Spleen (tissue), 11 donors: ENCODE results near the gene PSAT1. TPM values are rescaled to one million over a fixed set of nuclear protein-coding genes. Genes with fewer than 3 reads are reported as not detected.

Experiments
- DNase-seq: peaks from one replicate; pipeline ENCODE4 v3.0.0-alpha.2; 2020
- H3K27ac ChIP-seq, 8 donors: fragments of 200-600 bp; sonication (generic) in 7 of 8; 1 replicate in 4 of 8; 2 replicates in 4 of 8; pipeline versions ENCODE4 v1.5.0 to v1.8.0; 2016 to 2021; ENCODE audit warnings: inconsistent platforms in 4 of 8, mild to moderate bottlenecking in 4 of 8, moderate library complexity in 1 of 8
- H3K27me3 ChIP-seq, 7 donors: fragments of 200-600 bp; sonication (generic) in 6 of 7; replicated peaks in 1 of 7; 1 replicate in 4 of 7; 2 replicates in 3 of 7; pipeline versions ENCODE4 v1.5.0 to v1.8.0; 2016 to 2021; ENCODE audit warnings: inconsistent platforms in 3 of 7, mild to moderate bottlenecking in 1 of 7
- H3K36me3 ChIP-seq, 6 donors: fragments of 200-600 bp; sonication (generic) in 5 of 6; 1 replicate in 4 of 6; 2 replicates in 2 of 6; pipeline versions ENCODE4 v1.5.0 to v1.8.0; 2016 to 2021; ENCODE audit warnings: inconsistent platforms in 2 of 6
- H3K4me1 ChIP-seq, 6 donors: fragments of 200-600 bp; sonication (generic) in 5 of 6; 1 replicate in 3 of 6; 2 replicates in 3 of 6; pipeline versions ENCODE4 v1.5.0 to v1.8.0; 2016 to 2021; ENCODE audit warnings: inconsistent platforms in 3 of 6
- H3K4me3 ChIP-seq, 8 donors: fragments of 200-600 bp; sonication (generic) in 7 of 8; 1 replicate in 4 of 8; 2 replicates in 4 of 8; pipeline versions ENCODE4 v1.5.0 to v1.8.0; 2016 to 2021; ENCODE audit warnings: inconsistent platforms in 4 of 8, mild to moderate bottlenecking in 4 of 8, moderate library complexity in 2 of 8
- H3K9me3 ChIP-seq, 8 donors: fragments of 200-600 bp; sonication (generic) in 7 of 8; 1 replicate in 4 of 8; 2 replicates in 4 of 8; pipeline versions ENCODE4 v1.5.0 to v1.8.0; 2016 to 2021; ENCODE audit warnings: inconsistent platforms in 4 of 8
- POLR2A ChIP-seq, 3 donors: fragments of 450-650 bp; IDR thresholded peaks; one replicate each; pipeline ENCODE4 v1.5.1; 2017; ENCODE audit warnings: antibody characterized with exemption in 3 of 3, mild to moderate bottlenecking in 1 of 3
- POLR2AphosphoS5 ChIP-seq, 3 donors: sonication (generic); formaldehyde crosslinking; IDR thresholded peaks; one replicate each; pipeline ENCODE4 v1.5.1; 2017; ENCODE audit warnings: antibody characterized with exemption in 3 of 3
- WGBS, 5 donors: extraction: QIAGEN DNeasy Blood & Tissue Kit in 3 of 5; methylation state at CpG; one replicate each; pipeline versions ENCODE4 v1.1.5 to v1.1.7; 2013 to 2018; 5-methylcytosine and 5-hydroxymethylcytosine counted together
- intact Hi-C: fragments of 100-400 bp; cut with DNase I; formaldehyde crosslinking; loops from one replicate; pipeline ENCODE4 v1.15.0; 2023; ENCODE audit warnings: low total_unique reads
- polyA plus RNA-seq, 3 donors: library from polyadenylated mRNA; stranded (reverse); fragments of 200-250 nt; gene quantifications; one replicate each; pipeline ENCODE4 v1.2.1, GENCODE V29; 2013
- total RNA-seq, 7 donors: library from RNA; depleted of rRNA in 3 of 7; stranded (reverse); fragments of >200 nt in 3 of 7; fragmentation: NEBNext Ultra II Directional in 4 of 7; extraction: Animal tissue kit (Norgen Biotek cat#: 25700) in 4 of 7; gene quantifications; one replicate each; pipeline versions ENCODE4 v1.1.0 to v1.2.1, GENCODE V29; 2016 to 2021
- TF ChIP-seq, protein P1 (sequence below), 11 experiments: fragments of 200-600 bp in 7 of 11; fragments of 450-650 bp in 4 of 11; sonication (generic) in 4 of 11; IDR thresholded peaks in 8 of 11; conservative IDR thresholded peaks in 3 of 11; 1 replicate in 7 of 11; 2 replicates in 4 of 11; pipeline versions ENCODE4 v1.4.0 to v1.8.0; 2016 to 2021; ENCODE audit warnings: antibody characterized with exemption in 11 of 11, inconsistent platforms in 4 of 11, mild to moderate bottlenecking in 1 of 11
- donor health status: healthy with polysubstance abuse.
- donor health status: DM: no; HTN: no; CAD: no; lungs with moderate emphysema.
- donor health status: DM: no; HTN: no; CAD: no.
- donor health status: Bipolar disorder and iron deficiency.
- donor health status: healthy.
- donor health status: DM: no; HTN: no; CAD: no.
- donor health status: DM: yes; HTN: yes; CAD: no.

The PSAT1 gene
- total and polyA plus RNA-seq, 10 donors: 2.7 to 14.0 (median 6.6) TPM

DNA sequence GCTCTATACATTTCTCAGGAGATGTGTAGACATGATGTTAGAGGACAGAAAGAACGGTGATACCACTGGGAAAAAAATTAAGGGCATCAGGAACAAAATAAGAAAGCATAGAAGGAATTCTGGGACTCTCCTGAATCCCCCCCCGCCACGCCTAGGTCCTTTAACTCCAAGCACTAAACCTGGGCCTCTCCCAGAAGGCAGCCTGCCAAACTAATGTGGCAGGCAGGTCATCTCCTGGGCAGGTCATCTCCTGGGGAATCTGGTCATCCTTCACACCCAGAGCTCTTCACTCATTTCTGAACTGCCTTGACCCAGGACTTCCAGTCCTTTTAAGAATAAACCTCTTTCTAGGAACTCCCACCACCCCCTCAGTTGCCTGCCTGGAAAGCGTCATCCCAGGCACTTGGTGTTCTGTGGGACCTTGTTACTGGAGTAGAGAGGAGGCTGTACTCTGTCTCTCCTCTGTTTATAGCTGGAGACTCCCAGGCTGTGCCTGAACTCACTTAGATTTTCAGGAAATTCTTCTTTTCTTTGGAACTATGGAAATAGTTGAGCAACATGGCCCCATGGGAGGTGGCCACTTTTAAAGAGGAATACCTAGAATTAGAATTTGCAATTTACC lies 24.1 kb downstream of the PSAT1 start:
- H3K4me1 ChIP-seq: peaks cover 0 to 6% (median 0%) of the 10 kb centered on the region in 6 donors
- intact Hi-C loops: no loop called here
- H3K27me3 ChIP-seq: no peaks in the 10 kb centered on the region

DNA sequence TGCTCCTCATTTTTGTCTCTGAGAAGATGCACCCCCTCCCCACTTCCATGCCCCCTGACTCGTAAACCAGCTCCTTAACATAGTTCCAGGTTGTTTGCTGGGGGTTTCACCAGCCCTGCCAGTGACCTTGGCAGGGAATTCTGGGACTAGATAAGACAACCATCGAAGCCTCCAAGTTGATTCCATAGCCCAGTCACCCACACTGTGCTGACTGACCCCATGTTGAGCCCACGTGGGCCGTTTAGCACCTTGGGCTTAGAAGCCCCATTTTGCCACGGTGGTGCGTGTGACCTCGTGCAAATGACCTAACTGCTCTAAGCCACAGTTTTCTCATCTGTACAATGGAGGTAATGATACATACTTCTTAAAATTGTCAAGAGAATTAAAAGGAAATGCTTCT lies 24.6 kb downstream of the PSAT1 start:
- 90 to 96% (median 94%) methylated on average over 7 of the region's 7 CpGs for WGBS, 5 donors
- TF ChIP-seq, protein P1, sequence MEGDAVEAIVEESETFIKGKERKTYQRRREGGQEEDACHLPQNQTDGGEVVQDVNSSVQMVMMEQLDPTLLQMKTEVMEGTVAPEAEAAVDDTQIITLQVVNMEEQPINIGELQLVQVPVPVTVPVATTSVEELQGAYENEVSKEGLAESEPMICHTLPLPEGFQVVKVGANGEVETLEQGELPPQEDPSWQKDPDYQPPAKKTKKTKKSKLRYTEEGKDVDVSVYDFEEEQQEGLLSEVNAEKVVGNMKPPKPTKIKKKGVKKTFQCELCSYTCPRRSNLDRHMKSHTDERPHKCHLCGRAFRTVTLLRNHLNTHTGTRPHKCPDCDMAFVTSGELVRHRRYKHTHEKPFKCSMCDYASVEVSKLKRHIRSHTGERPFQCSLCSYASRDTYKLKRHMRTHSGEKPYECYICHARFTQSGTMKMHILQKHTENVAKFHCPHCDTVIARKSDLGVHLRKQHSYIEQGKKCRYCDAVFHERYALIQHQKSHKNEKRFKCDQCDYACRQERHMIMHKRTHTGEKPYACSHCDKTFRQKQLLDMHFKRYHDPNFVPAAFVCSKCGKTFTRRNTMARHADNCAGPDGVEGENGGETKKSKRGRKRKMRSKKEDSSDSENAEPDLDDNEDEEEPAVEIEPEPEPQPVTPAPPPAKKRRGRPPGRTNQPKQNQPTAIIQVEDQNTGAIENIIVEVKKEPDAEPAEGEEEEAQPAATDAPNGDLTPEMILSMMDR (IDR thresholded peaks at IDR 0.05 in 8 of 11, conservative IDR thresholded peaks at IDR 0.05 in 3 of 11): no peak
- TF ChIP-seq POLR2AphosphoS5 (IDR thresholded peaks at IDR 0.05): no peak
- no peak for TF ChIP-seq POLR2A (IDR thresholded peaks at IDR 0.05)
- intact Hi-C loops: no loop called here

More for the DNA sequence above, 24.1 kb downstream of the PSAT1 start:
- DNase-seq: no peak
- 90 to 96% (median 95%) methylated on average over 4 of the region's 4 CpGs for WGBS, 5 donors
- H3K9me3 ChIP-seq: no peaks in the 10 kb centered on the region
- no peak overlapping the region for H3K27ac ChIP-seq
- TF ChIP-seq, protein P1 (IDR thresholded peaks at IDR 0.05 in 8 of 11, conservative IDR thresholded peaks at IDR 0.05 in 3 of 11): no peak
- no peak for TF ChIP-seq POLR2A (IDR thresholded peaks at IDR 0.05)
- TF ChIP-seq POLR2AphosphoS5 (IDR thresholded peaks at IDR 0.05): no peak
- no peak overlapping the region for H3K4me3 ChIP-seq
- peaks cover 0 to 52% (median 4%) of the 10 kb centered on the region in 6 donors for H3K36me3 ChIP-seq

DNA sequence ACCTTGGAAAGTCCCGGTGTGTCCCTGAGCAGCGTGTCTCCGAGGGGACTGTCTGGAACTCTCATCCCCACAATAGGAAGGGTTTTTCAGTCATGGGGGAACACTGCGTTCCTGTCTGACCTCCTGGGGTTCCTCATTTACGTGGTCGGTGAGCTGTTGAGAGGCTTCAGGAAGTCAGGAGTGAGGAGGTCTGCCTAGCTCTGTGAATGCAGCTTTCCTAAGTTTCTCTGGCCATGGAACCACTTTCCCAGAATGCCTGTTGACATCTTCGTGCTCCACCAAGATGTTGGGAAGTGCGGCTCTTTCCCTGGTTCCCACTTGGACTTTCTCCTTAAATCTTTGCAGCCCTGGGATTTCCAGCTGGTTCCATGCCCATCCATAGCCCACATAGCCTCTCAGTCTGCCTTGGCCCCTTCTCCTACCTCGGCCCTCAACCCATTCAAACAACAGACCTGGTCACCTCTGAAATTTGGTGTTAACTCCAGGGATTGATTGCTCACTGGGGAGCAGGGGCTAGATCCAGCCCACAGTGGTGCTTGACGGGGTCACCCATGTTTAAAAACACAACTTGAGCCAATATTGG lies 27.2 kb downstream of the PSAT1 start:
- intact Hi-C loops: no loop called here
- Histone ChIP-seq H3K4me1 (peaks cover 0 to 6% (median 0%) of the 10 kb centered on the region in 6 donors), H3K27ac (no peak overlapping the region)

More for the DNA sequence above, 24.6 kb downstream of the PSAT1 start:
- Histone ChIP-seq H3K4me3 (no peak overlapping the region), H3K36me3 (peaks cover 0 to 48% (median 4%) of the 10 kb centered on the region in 6 donors), H3K27ac (no peak overlapping the region), H3K4me1 (peaks cover 0 to 6% (median 0%) of the 10 kb centered on the region in 6 donors), H3K27me3 (no peaks in the 10 kb centered on the region), H3K9me3 (no peaks in the 10 kb centered on the region)
- DNase-seq: no peak

DNA sequence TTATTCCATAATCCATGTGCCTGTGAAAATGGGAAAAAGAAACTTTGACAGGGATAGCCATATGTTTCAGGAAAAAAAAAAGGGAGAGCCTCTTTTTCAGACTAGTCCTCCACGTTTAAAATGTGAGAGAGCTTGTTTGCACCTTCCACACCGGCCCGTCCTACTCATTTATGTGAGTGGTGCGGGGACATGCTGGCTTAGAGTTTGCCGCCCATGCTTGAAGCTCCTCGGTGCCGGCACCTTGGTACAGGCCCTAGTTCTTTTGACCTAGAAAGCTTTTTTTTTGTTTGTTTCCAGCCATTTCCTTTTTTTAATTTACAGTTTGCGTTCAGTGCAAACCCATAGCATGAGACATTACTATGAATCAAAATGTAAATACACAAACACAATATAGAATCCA lies 27.8 kb downstream of the PSAT1 start:
- Histone ChIP-seq H3K36me3 (peaks cover 0 to 28% (median 0%) of the 10 kb centered on the region in 6 donors), H3K4me1 (peaks cover 0 to 6% (median 0%) of the 10 kb centered on the region in 6 donors), H3K9me3 (no peaks in the 10 kb centered on the region), H3K4me3 (no peak overlapping the region), H3K27ac (no peak overlapping the region), H3K27me3 (no peaks in the 10 kb centered on the region)
- TF ChIP-seq, protein P1 (IDR thresholded peaks at IDR 0.05 in 8 of 11, conservative IDR thresholded peaks at IDR 0.05 in 3 of 11): no peak
- TF ChIP-seq POLR2A (IDR thresholded peaks at IDR 0.05): no peak
- TF ChIP-seq POLR2AphosphoS5 (IDR thresholded peaks at IDR 0.05): no peak
- intact Hi-C loops: no loop called here
- 94 to 96% (median 95%) methylated on average over 8 of the region's 8 CpGs for WGBS, 5 donors
- DNase-seq: no peak

More for the DNA sequence above, 27.2 kb downstream of the PSAT1 start:
- Histone ChIP-seq H3K9me3 (no peaks in the 10 kb centered on the region), H3K4me3 (no peak overlapping the region), H3K36me3 (peaks cover 0 to 31% (median 0%) of the 10 kb centered on the region in 6 donors), H3K27me3 (no peaks in the 10 kb centered on the region)
- TF ChIP-seq POLR2A (IDR thresholded peaks at IDR 0.05): no peak
- TF ChIP-seq, protein P1 (IDR thresholded peaks at IDR 0.05 in 8 of 11, conservative IDR thresholded peaks at IDR 0.05 in 3 of 11): no peak
- no peak for TF ChIP-seq POLR2AphosphoS5 (IDR thresholded peaks at IDR 0.05)
- WGBS, 5 donors: 73 to 87% (median 75%) methylated on average over 10 of the region's 10 CpGs
- DNase-seq: no peak
